B cell (primary cell): ENCODE measurements around the gene PRRC2C.

ENCODE experiments used
- EZH2 ChIP-seq: IDR thresholded peaks from 2 replicates; pipeline ENCODE4 v1.6.1; 2012; ENCODE audit warnings: borderline replicate concordance, low read depth, mild to moderate bottlenecking, moderate library complexity, low read length; ENCODE audit not compliant: insufficient read depth, poor library complexity, severe bottlenecking
- TF ChIP-seq, protein P1 (sequence below): fragments of 200-600 bp; IDR thresholded peaks from one replicate; pipeline ENCODE4 v1.8.0; 2022; ENCODE audit warnings: antibody characterized with exemption, mild to moderate bottlenecking

DNA sequence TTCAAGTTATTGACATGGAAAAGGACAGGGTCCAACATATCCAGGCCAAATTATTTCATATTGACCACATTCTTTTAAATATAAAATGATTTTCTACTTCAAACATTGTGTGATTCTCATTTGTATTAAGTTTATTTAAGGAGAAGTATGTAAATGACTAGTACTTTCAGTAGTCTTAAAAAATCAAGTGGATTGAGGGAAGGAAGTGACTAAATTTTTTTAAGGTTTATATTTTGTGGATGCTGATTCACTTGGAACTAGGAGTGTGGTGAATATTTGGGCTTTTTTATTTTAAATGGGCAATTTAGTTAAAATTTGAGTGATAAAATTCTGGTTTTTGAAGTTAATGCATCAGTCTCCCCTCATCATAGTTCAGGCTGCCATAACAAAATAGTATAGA, 10.1 kb downstream of the PRRC2C start:
- no peak for TF ChIP-seq EZH2
- TF ChIP-seq, protein P1, sequence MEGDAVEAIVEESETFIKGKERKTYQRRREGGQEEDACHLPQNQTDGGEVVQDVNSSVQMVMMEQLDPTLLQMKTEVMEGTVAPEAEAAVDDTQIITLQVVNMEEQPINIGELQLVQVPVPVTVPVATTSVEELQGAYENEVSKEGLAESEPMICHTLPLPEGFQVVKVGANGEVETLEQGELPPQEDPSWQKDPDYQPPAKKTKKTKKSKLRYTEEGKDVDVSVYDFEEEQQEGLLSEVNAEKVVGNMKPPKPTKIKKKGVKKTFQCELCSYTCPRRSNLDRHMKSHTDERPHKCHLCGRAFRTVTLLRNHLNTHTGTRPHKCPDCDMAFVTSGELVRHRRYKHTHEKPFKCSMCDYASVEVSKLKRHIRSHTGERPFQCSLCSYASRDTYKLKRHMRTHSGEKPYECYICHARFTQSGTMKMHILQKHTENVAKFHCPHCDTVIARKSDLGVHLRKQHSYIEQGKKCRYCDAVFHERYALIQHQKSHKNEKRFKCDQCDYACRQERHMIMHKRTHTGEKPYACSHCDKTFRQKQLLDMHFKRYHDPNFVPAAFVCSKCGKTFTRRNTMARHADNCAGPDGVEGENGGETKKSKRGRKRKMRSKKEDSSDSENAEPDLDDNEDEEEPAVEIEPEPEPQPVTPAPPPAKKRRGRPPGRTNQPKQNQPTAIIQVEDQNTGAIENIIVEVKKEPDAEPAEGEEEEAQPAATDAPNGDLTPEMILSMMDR: no peak
